GM19328 (cell line): ENCODE results near the gene PLSCR3.

Source experiments
- ATAC-seq: cut with Tn5 transposase; IDR thresholded peaks from one replicate; pipeline ENCODE4 v1.9.1; 2021; ENCODE audit warnings: mild to moderate bottlenecking, moderate library complexity; ENCODE audit not compliant: unreplicated experiment

PLSCR3 gene

DNA sequence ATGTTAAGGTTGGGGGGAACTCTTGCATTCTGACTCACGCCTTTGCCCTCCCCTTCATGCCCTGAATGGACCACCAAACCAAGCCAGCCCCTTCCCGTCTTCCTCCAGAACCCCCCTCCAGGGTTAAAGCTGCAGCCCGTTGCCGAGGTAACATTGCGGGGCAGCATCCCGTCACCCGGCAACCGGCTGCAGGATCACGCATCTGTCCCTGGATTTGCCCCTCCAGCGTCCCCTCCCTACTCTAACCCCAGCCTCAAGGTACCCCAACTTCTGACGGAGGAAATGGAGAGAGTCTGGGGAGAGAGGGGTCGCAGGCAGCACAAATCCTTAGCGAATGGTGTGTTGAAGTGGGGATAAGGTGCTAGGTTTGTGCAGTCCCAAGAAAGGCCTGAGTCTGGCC is 12.8 kb upstream of the PLSCR3 start:
- no peak for ATAC-seq

DNA sequence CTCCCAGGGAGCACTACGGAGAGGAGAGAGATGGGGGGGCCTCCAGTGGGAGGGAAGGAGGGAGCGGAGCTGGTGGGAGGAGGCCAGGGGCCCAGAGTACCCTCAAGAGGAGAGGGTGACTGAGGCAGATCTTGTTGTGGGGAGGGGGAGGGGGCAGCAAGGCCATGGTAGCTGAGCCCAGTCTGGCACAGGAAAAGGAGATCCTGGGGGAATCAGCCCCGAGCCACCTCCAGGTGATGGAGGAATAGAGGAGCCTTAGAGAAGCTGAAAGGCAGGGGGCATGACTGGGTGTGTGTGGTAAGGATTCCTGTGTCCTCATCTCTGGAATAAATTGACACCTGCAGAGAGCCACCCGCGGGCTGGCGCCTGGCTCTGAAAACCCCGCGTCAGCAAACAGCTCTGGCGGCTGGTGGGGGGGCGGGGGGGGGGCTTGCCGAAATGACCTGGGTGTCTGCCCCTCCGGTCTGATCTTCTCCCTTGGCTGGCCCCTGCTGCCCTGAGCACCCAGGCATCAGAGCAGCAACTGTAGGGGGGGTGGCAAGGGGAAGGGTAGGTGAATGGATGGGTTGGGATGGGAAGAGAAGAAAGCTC is 12.0 kb upstream of the PLSCR3 start:
- ATAC-seq: no peak

DNA sequence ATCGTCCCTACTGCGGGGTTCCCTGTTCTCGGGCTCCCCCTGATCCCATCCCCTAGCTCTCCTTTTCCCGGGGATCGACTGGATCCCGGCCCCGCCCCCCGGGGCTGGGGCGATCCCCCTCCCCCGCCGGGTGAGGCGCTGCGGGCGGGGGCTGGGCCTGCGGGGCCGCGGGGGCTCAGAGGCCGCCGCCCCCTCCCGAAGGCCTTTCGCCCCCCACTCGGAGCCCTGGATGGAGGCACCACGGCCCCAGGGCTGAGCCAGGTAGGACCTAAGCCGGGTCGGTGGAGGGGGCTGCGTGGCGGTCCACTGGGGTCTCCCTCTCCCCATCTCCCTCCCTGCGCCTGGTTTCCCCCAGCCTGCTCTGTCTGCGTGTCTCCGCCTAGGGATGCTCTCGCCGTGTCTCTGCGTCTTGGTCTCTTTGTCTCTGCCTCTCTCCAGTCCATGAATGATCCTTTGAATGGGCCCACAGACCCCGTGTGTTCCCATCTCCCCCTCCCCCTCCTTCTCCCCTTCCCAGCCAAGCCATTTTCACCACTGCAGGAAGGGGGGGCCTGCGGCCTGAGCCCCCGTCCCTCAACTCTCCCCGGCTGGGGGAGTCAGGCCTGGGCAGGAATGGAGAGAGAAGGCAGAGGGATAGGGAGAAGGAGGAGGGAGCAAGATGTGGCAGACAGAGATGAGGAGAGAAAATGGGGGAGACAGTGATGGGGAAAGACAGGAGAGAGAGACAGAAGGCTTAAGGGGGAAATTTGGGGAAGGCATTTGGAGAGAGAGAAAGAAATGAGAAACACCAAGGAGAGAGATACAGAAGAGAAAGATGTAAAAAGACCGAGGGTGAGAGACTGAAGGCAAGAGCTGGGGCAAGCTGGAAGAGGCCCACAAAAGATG is 11.3 kb upstream of the PLSCR3 start:
- ATAC-seq: no peak

DNA sequence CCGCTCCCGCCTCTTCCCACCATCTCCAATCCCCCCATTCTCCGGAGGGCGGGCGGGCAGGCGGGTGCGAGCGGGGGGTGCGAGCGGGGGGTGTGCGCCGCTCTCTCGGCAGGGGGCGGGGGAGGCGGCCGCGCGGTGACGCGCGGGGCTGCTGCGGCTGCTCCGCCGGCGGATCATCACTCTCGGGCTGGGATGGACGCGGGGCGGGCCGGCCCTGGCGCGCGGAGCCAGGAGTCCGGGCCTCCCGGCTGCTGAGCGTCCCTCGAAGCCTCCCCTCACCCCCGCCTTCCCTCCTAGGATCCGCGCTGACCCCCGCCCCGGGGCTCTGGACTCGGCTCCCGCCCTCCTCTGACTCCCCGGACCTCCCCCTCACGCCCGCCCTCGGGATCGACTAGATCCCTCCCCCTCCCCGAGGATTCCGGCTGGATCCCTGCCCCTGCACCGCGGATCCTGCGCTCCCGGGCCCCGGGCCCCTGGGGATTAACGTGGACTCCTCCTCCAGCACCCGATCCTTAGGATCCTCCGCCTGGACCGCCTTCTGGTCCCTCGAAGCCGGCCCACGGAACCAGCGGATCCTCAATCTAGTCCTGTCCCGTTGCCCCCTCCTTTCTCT is 10.5 kb upstream of the PLSCR3 start:
- ATAC-seq: peak; percentile 13

DNA sequence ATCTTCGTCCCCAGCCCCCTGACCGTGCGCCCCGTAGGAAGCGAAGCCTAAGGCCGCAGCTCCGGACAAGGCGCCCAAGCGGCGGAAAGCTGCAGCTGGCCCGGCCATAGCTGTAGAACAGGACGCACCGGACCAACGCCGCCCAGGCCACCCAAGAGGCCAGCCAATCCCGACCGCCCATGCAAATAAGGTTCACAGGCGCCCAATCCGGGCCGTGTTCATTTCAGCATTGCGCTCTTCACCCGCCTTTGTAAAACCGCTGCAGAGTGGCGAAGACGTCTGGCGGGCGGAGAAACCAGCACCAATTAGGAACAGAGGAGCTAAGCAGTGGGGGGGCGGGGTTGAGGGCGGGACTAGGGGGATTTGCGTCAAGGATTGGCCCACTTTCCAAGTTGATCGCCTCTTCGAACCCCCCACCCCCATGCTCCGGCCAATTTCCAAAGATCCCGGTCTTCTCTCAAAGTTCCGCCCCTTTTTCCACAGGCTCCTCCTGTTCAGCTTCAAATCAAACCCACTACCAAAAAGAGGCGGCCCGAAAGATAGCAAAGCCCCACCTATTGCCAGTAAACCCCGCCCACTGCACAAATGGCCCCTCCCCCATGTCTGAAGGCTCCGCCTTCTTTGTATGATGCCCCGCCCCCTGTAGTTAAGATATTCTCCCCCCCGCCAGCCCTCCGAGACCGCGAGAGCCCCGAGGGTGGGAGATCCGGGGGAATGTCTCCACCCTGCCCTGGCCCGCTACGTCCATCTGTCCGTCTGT is 9.8 kb upstream of the PLSCR3 start, which contains the start of gene TMEM256:
TMEM256 (minus strand) TSS at position 121 of the 760 bp plus-strand sequence; CDS start at position 108, 13 bp downstream.
- peak; percentile 87 for ATAC-seq

DNA sequence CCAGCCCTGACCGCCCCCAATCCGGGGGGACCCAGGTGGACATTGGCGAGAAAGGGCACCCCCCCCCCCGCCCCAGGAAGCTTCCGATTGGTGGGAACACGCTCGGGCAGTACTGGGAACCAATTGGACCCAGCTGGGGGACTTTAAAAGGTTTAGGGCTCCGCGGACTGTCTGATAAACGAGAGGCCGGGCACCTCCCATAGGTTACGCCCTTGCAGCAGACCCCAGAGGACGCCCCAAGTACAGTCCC is 9.3 kb upstream of the PLSCR3 start:
- ATAC-seq: peak; percentile 4

DNA sequence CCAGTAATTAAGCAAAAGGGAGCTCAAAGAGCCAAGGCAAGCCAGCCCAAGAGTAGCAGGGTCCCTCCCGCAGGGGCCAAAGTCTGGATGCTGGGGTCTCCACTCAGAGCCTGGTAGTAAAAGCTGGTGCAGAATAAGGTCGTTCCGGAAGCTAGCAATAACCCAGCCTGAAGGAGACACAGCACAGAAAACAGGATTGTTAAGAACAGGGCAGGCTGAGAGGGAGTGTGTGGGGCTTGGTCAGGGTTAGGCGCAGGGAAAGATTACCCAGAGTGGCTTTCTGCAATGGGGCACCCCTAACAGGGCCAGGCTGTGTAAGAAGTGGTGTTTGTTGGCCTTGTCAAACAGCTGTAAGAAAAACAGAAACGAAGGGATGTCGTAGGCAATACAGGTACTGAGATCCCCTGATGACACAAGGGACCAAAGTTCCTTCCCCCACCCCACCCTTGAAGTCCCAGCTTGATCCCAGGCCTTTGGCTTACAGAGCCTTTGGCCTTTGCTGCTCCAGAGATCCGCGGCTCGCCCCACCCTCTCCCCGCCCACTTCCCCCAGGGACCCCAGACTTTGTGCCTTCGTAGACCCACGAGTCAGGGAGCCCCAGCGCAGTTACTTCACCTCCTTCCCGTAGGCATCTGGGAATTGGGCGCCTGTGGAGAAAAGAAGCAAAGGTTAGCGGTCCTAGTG is 8.9 kb upstream of the PLSCR3 start:
- no peak for ATAC-seq

DNA sequence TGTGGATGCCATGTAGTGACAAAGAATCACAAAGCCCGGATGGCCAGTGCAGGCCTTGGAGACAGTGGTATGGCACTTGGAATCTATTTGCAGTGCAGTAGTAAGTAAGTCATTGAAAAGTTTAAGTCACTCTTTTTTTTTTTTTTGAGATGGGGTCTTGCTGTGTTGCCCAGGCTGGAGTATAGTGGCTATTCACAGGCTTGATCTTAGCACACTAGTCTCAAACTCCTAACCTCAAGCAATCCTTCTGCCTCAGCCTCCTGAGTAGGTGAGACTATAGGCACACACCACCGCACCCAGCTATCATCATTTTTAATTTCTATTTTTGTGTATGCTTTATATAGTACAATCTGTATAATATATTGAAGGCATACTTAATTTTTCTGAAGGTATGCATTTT is 4.3 kb upstream of the PLSCR3 start:
- ATAC-seq: no peak

DNA sequence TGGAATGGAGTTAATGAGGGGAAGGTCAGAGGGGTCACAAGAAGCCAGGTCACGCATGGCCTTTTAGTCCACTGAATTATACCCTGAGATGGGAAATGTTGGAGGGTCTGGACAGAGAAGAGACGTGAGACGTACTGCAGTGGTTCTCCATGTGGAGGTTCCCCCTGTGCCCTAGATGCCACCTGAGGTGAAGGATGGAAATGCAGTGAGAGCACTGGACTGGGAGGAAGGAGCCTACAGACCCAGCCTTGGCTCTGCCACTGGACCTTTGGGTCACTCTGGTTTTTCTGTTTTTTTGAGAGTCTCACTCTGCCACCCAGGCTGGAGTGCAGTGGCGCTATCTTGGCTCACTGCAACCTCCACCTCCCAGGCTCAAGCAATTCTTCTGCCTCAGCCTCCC is 1.8 kb upstream of the PLSCR3 start:
- no peak for ATAC-seq

DNA sequence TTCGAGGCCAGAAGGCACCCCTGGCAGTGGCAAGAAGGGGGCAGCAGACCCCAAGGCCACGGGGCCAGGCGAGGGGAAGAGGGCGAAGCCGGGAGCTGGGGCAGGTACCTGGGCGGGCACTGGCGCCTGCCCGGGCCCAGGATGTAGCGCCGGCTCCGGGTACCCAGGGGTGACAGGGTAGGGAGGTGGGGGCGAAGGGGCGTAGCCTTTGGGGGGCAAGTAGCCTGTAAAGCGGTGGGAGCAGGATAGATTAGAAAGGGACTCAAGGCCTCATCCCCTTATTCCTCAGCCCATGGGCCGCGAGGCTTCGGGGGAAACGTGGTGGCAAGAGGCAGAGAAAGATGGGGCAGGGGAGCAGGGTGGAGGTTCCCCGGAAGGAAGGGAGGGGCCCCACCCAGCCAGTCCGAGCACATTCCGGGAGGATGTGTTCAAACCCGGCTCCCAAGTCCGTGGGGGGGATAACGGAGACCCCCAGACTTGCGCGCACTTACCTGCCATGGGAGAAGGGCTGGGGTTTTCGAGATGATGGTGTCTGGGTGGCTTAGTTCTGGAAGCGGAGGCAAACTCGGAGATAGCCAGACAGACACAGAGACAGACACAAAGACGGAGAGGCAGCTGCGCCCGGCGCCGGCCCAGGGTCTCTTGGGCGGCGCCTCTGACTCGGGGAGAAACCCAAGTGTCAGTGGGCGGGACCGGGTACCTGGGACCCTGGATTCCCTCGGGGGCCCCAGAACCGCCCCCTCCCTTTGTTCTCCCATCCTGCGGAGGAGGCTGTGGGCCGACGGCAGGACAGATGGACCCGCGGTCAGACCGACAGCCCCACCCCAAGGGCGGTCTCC is 493 bp downstream of the PLSCR3 start:
- ATAC-seq: peak; percentile 52

DNA sequence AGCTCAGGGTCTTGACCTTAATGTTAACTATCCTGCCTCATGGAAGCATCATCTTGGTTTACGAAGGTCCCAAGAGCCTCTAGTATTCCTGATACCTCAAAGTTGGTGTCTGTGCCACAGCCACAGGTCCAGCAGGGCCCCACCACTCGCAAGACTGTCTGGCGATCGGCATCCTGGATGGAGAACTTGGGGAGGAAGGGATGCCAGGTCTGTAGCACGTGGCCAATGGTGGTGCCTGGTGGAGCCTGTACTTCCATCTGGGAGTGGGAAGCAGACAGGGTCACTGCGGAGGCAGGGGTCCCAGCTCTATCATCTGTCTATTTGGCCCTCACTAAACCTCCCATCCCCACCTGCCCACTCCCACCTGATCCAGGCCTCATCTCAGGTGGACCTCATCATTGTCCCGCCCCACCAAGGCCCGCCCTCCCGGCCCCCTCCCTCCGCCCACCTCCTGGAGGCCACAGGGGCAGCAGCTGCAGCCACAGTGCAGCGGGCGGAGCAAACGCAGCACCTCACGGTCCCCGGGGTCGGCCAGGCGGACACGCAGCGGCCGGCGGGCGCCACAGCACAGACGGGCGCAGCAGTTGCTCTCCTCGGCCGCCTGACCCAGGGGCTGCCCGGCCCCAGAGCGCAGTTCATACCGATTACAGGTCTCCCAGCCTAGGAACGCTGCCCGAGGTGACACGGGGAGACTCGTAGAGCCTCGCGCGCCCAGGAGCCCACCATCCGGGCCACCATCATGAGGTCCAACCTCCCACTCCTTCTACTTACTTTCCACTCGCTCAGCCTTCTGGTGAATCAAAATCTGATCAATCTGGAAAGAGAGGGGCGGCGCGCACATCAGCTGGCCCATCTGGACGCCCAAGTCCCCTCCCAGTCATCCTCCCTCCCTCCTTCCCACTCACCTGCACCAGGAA is 1.4 kb downstream of the PLSCR3 start:
- ATAC-seq: no peak

DNA sequence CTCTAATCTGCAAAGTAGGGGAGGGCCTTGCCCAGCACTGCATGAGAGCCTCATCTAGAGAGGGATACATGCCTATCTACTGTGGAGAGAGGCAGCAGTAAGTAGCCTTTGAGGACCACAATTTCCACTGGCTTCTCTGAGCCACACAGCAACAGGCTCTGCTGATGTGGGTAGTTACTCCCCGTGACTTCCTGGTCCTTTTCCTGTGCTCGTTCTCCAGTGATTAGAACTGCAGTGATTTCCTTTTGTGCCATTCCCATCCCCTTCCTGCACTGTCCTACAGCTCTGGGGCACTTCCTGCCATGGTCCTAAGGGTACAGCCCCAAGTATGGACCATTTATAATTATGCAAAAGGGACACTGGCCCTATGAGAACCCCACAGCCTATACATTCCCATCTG is 3.0 kb downstream of the PLSCR3 start:
- ATAC-seq: no peak

DNA sequence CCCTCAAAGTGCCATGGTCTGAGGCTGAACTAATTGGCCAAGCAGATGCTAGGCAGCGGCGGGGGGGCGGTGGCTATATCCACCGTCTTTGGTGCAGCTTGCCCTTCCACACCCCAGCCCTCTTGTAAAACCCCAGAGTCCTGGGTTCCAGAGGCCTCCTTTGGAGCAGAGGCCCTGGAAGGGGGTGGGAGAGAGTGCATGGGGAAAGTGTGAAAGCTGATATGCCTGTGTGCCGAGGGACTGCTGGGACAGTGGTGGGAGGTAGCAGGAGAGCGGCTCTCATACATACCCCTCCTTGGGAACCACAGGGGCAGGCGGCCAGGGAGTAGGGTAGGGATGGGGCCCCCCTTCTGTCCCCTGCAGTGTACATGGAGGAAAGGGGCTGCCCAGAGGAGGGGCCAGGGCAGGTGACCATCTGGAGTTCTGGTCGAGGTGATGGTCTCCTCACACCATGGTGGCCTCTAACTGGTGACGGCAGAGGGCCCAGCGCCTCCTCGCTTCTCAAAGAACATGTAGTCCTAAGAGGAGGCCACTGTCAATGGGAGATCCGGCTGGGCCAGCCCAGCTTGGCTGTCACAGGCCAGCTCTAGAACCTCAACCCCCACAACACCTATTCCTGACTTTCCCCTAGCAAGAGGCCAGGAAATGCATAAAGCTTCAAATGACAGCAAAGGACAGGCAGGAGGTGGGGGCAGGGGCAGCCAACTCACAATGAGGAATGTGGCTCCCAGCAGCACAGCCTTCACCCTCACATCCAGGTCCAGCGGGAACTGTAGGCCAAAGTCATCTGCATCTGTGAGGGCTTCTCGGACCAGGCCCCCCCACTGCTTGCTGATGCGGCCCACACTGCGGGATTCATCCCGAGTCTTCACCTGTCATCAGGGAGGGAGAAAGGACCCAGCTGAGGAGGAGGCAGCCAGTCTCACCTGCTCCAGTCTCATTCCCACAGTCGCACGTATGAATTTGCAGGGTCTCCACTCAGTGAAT is 4.1 kb downstream of the PLSCR3 start:
- ATAC-seq: no peak

DNA sequence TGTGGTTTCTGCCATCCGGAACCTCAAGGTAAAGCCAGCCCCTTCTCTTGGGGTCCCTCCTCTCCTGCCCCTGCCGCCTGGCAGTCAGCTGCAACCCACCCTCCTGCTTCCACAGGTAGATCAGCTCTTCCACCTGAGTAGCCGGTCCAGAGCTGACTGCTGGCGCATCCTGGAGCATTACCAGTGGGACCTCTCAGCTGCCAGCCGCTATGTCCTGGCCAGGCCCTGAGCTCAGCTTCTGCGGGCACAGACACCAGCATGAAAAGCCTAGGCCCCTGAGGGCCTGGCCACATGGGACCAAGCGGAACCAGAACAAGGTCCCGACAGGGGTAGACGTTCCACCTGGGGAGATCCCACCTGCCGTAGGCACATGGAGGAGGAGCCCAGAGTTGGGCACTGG is 5.5 kb downstream of the PLSCR3 start:
- ATAC-seq: no peak

DNA sequence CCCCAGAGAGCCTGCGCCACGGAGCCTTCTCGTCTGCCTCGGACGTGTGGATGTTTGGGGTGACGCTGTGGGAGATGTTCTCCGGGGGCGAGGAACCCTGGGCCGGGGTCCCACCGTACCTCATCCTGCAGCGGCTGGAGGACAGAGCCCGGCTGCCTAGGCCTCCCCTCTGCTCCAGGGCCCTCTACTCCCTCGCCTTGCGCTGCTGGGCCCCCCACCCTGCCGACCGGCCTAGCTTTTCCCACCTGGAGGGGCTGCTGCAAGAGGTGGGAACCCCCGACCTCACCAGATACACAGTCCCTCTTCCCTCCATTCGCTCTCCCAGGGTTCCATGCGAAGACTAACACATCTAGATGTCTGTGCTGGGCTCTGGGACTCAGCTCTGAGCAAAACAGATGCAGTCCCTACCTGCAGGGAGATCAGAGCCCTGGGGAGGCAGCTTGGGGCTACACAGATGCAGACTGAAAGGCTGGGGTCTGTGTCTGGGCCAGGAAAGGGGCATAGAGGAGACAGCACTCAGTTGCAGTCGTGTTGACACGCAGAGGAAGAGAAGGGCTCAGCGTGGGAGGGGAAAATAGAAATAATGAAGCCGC is 9.7 kb downstream of the PLSCR3 start:
- no peak for ATAC-seq

DNA sequence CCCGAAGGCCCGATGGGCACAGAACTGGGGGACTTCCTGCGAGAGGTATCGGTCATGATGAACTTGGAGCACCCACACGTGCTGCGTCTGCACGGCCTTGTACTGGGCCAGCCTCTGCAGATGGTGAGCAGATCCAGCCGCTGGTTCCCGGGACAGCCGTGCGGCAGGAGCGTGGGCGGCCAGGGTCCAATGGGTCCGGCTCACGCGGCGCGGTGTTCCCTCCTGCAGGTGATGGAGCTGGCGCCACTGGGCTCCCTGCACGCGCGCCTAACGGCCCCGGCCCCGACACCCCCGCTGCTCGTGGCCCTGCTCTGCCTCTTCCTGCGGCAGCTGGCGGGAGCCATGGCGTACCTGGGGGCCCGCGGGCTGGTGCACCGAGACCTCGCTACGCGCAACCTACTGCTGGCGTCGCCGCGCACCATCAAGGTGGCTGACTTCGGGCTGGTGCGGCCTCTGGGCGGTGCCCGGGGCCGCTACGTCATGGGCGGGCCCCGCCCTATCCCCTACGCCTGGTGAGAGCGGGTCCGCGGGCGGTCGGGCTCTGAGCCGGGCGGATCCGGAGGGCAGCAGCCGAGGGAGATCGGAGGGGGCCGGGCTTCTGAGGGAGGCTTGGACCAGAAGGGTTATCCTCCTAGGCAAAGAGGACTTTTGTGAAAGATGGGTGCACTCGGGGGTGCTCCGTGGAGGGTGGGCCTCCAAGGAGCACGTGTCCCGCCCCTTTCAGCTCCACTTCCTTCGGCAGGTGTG is 10.4 kb downstream of the PLSCR3 start:
- peak; percentile 67 for ATAC-seq

DNA sequence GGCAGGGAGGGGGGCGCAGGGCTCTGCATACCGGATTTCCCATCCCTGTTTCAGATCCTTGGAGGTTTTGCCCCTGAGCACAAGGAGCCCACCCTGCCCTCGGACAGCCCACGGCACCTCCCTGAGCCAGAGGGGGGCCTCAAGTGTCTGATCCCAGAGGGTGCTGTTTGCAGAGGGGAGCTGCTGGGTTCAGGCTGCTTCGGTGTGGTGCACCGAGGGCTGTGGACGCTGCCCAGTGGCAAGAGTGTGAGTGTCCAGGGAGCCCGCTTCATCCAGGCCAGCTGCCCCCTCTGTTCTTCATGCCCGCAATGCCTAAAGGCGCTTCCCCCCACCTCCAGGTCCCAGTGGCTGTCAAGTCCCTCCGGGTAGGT is 11.0 kb downstream of the PLSCR3 start:
- ATAC-seq: no peak
